HG03558 (cell line): ENCODE measurements around the gene MYO5B.
A peak's percentile ranks its signal among the peaks of the same experiment; 100 is the strongest.

Experiments used
- ATAC-seq: cut with Tn5 transposase; IDR thresholded peaks from one replicate; pipeline ENCODE4 v1.9.1; 2021; ENCODE audit warnings: moderate number of reproducible peaks; ENCODE audit not compliant: unreplicated experiment; ENCODE audit errors: extremely low read depth

The MYO5B gene

DNA sequence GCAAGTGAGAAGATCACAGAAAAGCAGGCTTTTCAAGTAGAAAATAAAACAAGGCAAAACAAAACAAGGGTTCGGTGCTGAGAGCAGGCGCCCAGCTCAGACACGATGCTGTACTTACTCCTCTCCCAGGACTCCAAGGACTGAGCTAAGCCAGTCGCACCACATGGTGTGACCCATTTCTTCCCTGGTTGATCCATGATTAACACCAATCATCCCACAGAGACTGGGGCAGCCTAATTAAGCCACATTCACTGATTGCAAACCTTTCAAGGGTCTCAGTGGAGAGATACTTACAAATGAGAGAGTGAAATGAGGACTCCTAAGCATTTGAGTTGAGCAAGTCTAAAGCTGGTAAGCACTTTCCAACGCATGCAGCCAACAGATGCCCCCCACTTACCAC is 155.2 kb downstream of the MYO5B start:
- ATAC-seq: no peak

GRCh38 chr18:50038448-50038847 is 156.5 kb downstream of the MYO5B start:
- no peak for ATAC-seq

GRCh38 chr18:50034029-50034428 is 160.9 kb downstream of the MYO5B start:
- no peak for ATAC-seq

DNA sequence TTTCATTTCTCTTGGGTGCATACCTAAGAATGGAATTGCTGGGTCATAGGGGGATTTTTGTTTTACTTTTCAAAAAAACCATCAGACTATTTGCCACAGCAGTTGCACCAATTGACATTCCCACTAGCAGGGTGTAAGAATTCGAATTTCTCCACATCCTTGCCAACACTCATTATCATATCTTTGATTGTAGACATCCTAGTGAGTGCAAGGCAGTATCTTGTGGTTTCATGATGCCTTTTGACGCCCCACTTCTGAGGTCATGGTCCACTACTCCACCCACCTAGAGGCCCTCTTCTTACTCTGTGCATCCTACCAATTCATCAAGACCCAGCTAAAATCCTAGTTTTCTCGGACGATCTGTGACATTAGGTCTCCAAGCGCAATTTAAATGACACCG is 161.9 kb downstream of the MYO5B start:
- ATAC-seq: no peak

DNA sequence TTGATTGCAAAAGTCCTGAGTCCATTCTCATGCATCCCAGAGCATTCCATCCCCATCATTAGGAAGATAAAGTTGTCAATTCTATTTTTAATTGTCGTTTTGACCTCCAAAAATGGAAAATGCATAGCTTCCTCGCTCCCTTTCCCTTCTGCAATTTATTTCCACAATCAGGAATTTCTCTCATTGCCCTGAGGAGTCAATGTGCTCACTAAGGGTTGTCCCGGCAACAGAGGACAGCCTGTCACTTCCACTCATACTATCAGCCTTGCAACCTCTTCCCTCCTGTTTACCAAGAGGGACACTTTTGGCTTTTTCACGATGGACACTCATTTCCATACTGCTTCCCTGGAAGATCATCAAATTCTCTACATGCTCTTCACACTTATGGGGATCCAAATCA is 164.8 kb downstream of the MYO5B start:
- ATAC-seq: no peak

GRCh38 chr18:50027996-50028395 is 167.0 kb downstream of the MYO5B start:
- ATAC-seq: no peak

DNA sequence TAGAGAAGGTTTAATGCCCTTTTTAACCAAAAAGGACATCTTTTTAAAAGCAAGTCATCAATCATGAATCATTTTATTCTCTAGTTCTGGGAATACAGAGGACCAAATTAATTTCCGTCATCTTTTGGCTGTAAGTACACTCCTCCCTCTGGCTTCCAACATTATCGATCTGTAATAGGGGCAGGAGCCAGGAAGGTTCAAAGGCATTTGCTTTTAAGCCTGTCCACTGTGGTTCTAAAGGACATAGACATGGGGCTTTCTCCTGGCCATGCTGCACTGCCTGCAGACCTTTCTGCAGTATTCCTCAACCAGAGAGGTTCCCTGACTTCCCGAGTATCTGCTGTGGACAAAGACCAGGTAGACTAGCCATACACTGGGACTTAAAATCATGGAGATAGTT is 170.5 kb downstream of the MYO5B start:
- no peak for ATAC-seq

DNA sequence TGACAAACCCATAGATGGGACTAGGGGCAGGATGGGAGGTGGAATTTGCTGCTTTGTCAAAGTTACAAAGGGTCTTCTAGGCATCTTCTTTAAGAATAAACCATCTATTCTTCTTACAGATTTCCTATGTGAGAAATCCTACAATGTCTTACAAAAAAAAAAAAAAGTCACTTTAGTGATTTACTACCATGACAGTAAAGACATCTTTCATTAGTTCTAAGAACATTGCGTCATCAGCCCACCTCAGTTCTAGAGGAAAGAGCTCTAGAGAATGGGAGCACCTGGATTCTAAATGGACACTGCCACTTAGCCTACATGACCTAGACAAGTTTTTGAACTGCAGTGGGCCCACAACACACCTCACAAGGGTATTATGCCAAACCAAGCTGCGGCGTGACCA is 172.0 kb downstream of the MYO5B start:
- ATAC-seq: no peak

DNA sequence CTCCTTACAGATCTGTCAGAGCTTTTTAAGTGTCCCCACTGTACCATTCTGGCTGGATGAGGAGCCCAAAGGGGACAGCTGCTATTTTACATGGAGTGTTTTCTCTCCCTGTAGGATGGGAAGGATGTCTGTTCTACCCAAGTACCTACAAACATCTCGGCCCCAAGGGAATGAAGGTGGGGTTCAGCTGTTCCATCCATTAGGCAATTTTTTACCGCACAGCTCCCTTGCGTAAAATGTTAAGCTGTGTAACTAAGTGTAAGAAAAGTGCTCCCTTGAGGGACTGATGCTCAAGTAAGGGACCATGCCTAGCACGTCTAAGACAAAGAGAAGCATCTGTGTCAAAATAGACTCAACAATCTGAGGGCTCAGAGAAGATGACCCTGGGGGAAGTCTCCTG is 180.3 kb downstream of the MYO5B start:
- ATAC-seq: no peak

DNA sequence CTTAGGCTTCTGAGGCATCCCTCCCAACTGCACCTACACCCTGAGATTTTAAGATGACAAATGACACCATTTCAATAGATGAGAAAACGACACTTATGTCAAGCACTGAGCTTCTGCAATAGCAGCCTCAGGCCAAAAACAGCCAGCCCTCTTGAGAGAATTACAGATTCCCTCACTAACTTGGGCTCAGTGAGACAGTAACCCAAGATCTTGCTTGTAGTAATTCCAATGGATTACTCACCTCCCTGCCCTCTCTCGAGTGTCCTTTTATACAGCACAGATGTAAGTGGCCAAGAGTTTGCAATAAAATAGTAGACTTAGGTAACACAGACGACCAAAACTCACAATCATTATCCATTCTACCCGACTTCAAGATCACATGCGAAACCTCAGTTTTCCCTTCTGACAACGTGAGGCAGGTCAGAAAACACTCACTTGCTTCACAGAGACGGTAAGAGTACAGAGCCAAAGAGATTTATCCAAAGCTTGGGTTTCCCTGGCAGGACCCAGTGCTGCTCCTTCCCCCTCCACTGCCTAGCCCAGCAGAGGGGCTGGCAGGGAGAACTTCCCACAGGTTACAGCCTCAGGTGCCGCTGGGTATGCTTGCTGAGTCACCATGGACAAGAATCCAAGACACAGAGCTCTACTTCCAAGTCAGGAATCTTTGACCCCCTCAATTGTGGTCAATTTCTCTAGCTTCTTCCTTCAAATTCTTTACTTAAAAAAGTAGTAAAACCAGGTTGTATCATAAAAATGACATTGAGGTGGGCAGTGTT is 181.4 kb downstream of the MYO5B start:
- no peak for ATAC-seq

GRCh38 chr18:50011813-50012435 is 183.0 kb downstream of the MYO5B start:
- no peak for ATAC-seq

GRCh38 chr18:50009773-50010335 is 185.1 kb downstream of the MYO5B start:
- ATAC-seq: peak; percentile 56

GRCh38 chr18:50008306-50008705 is 186.6 kb downstream of the MYO5B start:
- ATAC-seq: no peak

- ATAC-seq: no peak
These were observed 188.4 kb downstream of the MYO5B start for GRCh38 chr18:50006470-50007046.

GRCh38 chr18:50004013-50004412 is 190.9 kb downstream of the MYO5B start:
- ATAC-seq: no peak

DNA sequence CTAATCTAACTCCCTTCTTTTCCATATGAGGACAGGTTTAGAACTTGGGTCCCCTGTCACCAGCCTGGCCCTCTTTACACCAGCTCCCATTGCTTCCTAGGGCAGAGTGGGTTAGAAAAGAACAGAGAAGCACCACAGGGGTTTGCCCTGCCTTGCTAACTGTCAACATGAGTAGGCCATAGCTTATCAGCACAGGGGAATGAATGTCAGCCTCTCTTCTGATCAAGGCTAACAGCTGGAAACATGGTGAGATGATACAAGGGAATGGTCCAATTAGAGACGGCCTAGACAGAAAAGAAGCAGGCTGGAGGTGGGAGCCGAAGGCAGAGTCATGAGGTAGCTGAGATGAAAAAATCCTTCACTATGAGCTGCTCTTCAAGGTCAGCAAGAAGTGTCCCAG is 192.2 kb downstream of the MYO5B start:
- no peak for ATAC-seq

DNA sequence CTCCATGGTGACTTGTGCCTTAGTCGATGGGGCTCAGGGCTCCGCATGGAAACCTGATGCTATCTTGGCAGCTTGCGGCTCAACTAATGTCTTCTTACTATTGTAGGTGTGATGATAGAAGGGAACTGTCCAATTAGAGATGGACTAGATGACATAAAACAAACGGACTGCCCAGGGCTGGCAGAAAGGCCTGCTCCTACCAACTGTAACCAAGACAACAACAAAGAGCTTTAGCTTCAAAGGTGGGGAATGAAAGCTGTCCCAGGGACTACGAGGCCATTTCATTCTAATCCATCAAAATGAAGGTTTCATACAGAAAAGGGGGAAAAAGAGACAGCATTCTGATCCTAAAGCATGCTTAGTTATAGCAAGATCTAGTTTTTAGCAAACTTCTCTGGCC is 194.7 kb downstream of the MYO5B start:
- no peak for ATAC-seq

- no peak for ATAC-seq
These were observed 195.8 kb downstream of the MYO5B start for GRCh38 chr18:49999128-49999527.

GRCh38 chr18:49997558-49997957 is 197.4 kb downstream of the MYO5B start:
- no peak for ATAC-seq

DNA sequence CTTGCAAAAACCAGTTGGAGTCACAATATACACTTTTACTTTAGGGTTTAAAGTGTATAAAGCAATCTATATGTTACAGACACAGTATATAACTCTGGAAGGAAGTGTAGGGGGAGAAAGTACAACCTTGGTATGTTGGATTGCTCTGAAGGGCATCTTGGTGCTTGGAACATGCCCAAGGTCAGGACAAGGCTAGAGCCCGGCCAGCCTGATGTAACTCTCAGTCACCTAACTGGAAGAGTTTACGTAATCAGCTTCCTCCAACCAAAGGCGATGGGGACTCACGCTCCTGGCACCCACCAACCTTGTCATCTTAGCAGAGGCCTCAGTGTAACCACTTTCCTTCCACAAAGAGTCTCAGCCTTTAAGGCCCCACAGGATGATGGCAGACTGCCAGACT is 200.5 kb downstream of the MYO5B start:
- ATAC-seq: no peak

GRCh38 chr18:49993299-49993698 is 201.6 kb downstream of the MYO5B start:
- ATAC-seq: no peak
